GM12878 (cell line): ENCODE data around the gene TRPM3. TPM values are rescaled to one million over a fixed set of nuclear protein-coding genes. Genes with fewer than 3 reads are reported as not detected.

Experiments
- ATAC-seq: fragments of 200-7000 bp; cut with Tn5 transposase; 3 replicates; pipeline ENCODE4 v1.9.1; 2020; ENCODE audit warnings: mild to moderate bottlenecking, moderate library complexity
- BruUV-seq: library from RNA; stranded (reverse); fragments of 400-500 nt; replicated peaks from 2 replicates; lab custom pipeline; 2021; lab: Mats Ljungman, UMichigan
- CTCF ChIA-PET: fragments of 300-600 bp; sonication (Branson Sonifier 250); formaldehyde crosslinking; extraction: SDS; loops from one replicate; lab custom pipeline; 2021; ENCODE audit warnings: inconsistent platforms; lab: Yijun Ruan, JAX
- POLR2A ChIA-PET: fragments of 350-600 bp; formaldehyde crosslinking; extraction: SDS; loops from one replicate; lab custom pipeline; 2021; ENCODE audit warnings: inconsistent platforms; lab: Charles Lee
- RAD21 ChIA-PET: fragments of 300-600 bp; sonication (Branson Sonifier 250); formaldehyde crosslinking; loops from one replicate; lab custom pipeline; 2023; ENCODE audit warnings: antibody characterized with exemption; ENCODE audit not compliant: unreplicated experiment; lab: Charles Lee
- SMC1A ChIA-PET: fragments of 300-600 bp; sonication (Branson Sonifier 250); formaldehyde crosslinking; loops from one replicate; lab custom pipeline; 2023; ENCODE audit not compliant: unreplicated experiment, uncharacterized antibody; lab: Charles Lee
- DNase-seq: peaks from one replicate; pipeline ENCODE4 v3.0.0-alpha.2; 2011; ENCODE audit warnings: low read depth, low spot score
- FAIRE-seq: peaks from 3 replicates; lab custom pipeline; 2011; peaks lifted over from hg19 to GRCh38; lab: Jason Lieb, UNC
- H2AFZ ChIP-seq: 2 replicates; pipeline ENCODE4 v1.6.0; 2011; ENCODE audit warnings: low read depth, low read length, control low read depth; ENCODE audit not compliant: control insufficient read depth
- H3K27ac ChIP-seq: 2 replicates; pipeline ENCODE4 v1.5.1; 2011; ENCODE audit warnings: control low read depth; ENCODE audit not compliant: control insufficient read depth, insufficient read depth
- H3K27me3 ChIP-seq, 2 experiments: replicated peaks in 1 of 2; 2 replicates each; pipeline versions ENCODE4 v1.6.0 to v1.6.1; 2011; ENCODE audit warnings: low read length in 1 of 2; ENCODE audit not compliant: control insufficient read depth in 2 of 2, insufficient read depth in 2 of 2
- H3K36me3 ChIP-seq, 2 experiments: 2 replicates each; pipeline ENCODE4 v1.5.1; 2011; ENCODE audit warnings: low read length in 1 of 2; ENCODE audit not compliant: control insufficient read depth in 2 of 2, insufficient read depth in 2 of 2
- H3K4me1 ChIP-seq: 2 replicates; pipeline ENCODE4 v1.6.1; 2011; ENCODE audit warnings: mild to moderate bottlenecking, low read length, moderate library complexity, mixed read lengths; ENCODE audit not compliant: control insufficient read depth, insufficient read depth
- H3K4me2 ChIP-seq: 2 replicates; pipeline ENCODE4 v1.6.0; 2011; ENCODE audit warnings: control low read depth; ENCODE audit not compliant: control insufficient read depth, insufficient read depth
- H3K4me3 ChIP-seq: fragments of 200-600 bp; sonication (generic); 2 replicates; pipeline ENCODE4 v1.5.1; 2016
- H3K79me2 ChIP-seq: 2 replicates; pipeline ENCODE4 v1.6.0; 2011; ENCODE audit warnings: low read length; ENCODE audit not compliant: control insufficient read depth, insufficient read depth
- H3K9ac ChIP-seq: 2 replicates; pipeline ENCODE4 v1.8.0; 2011; ENCODE audit warnings: low read length, control low read depth, mixed read lengths; ENCODE audit not compliant: control insufficient read depth, insufficient read depth
- H3K9me3 ChIP-seq: replicated peaks from 3 replicates; pipeline ENCODE4 v1.5.1; 2011; ENCODE audit warnings: mild to moderate bottlenecking, low read length; ENCODE audit not compliant: control insufficient read depth, insufficient read depth
- H4K20me1 ChIP-seq: 2 replicates; pipeline ENCODE4 v1.6.0; 2011; ENCODE audit not compliant: control insufficient read depth, insufficient read depth
- DPF2 ChIP-seq: fragments of 450-650 bp; IDR thresholded peaks from 2 replicates; pipeline ENCODE4 v1.6.1; 2017; ENCODE audit warnings: mild to moderate bottlenecking
- ESRRA ChIP-seq: IDR thresholded peaks from 2 replicates; pipeline ENCODE4 v1.6.1; 2012; ENCODE audit warnings: mild to moderate bottlenecking, low read length, improper control_type of control experiment
- NKRF ChIP-seq: fragments of 450-650 bp; conservative IDR thresholded peaks from 2 replicates; pipeline ENCODE4 v1.6.1; 2017; ENCODE audit warnings: mild to moderate bottlenecking, moderate library complexity
- SPI1 ChIP-seq: IDR thresholded peaks from 2 replicates; pipeline ENCODE4 v1.6.1; 2011; ENCODE audit warnings: low read depth, mild to moderate bottlenecking, low read length, moderate library complexity, borderline replicate concordance; ENCODE audit not compliant: insufficient read depth
- STAT1 ChIP-seq: fragments of 450-650 bp; conservative IDR thresholded peaks from 2 replicates; pipeline ENCODE4 v1.6.1; 2014; ENCODE audit warnings: antibody characterized with exemption, mild to moderate bottlenecking
- TBL1XR1 ChIP-seq: IDR thresholded peaks from 2 replicates; pipeline ENCODE4 v1.6.1; 2012; ENCODE audit warnings: low read depth, low read length, improper control_type of control experiment
- WGBS: methylation state at CpG from one replicate; pipeline ENCODE4 v1.1.6; 2016; ENCODE audit warnings: low lambda C conversion rate; ENCODE audit not compliant: insufficient replicate concordance, insufficient coverage; ENCODE audit errors: missing lambda C conversion rate; 5-methylcytosine and 5-hydroxymethylcytosine counted together
- in situ Hi-C: fragments of 300-500 bp; cut with MboI; formaldehyde crosslinking; loops from 9 replicates; pipeline ENCODE4 v1.14.3; 2018; ENCODE audit warnings: mixed read lengths
- intact Hi-C: fragments of 100-400 bp; cut with micrococcal nuclease; formaldehyde crosslinking; loops from one replicate; pipeline ENCODE4 v1.14.2; 2022; ENCODE audit not compliant: unreplicated experiment
- polyA plus RNA-seq, 11 experiments: library from polyadenylated mRNA; depleted of rRNA in 4 of 11; unstranded in 6 of 11; stranded (reverse) in 5 of 11; fragments of >200 nt; fragmentation: Nextera tagmentation in 4 of 11; fragmentation: Illumina TruSeq in 1 of 11; extraction: Ambion mirVana in 4 of 11; extraction: Trizol in 1 of 11; gene quantifications; 1 replicate in 1 of 11; 2 replicates in 10 of 11; pipeline versions ENCODE4 v1.2.1 to v1.2.3, GENCODE V29; 2011 to 2016; ENCODE audit warnings: inconsistent platforms in 2 of 11, missing spikeins in 2 of 11, low read depth in 1 of 11
- total RNA-seq, 4 experiments: library from RNA; depleted of rRNA in 3 of 4; stranded (reverse); fragments of >200 nt in 3 of 4; fragmentation: Illumina TruSeq in 1 of 4; extraction: Trizol in 1 of 4; gene quantifications; 2 replicates each; pipeline versions ENCODE4 v1.2.1 to v1.2.3, GENCODE V29; 2013 to 2021

TRPM3 gene
- total and polyA plus RNA-seq, 10 of the 15 experiments (the other 5 are each of a cell fraction or from before 2014, with no cell fraction given) = not detected

GRCh38 chr9:70954596-70955143 lies 166.8 kb downstream of the TRPM3 start:
- SMC1A ChIA-PET = interaction anchor here (1.3 kb wide), 1 partner anchor 21 kb away, joined by 3 read pairs; no protein-coding TSS in a partner anchor
- WGBS = 7% methylated on average over 8 of the region's 8 CpGs

GRCh38 chr9:70954126-70954525 lies 167.3 kb downstream of the TRPM3 start:
- Histone ChIP-seq H3K27ac (no peak overlapping the region), H3K4me1 (0 out of 2 replicates have a peak, but pooled peaks cover 2% of the 10 kb centered on the region), H3K4me2 (no peak overlapping the region), H2AFZ (no peak overlapping the region), H3K9ac (no peak overlapping the region), H3K4me3 (no peak overlapping the region), H3K27me3 (no peaks in the 10 kb centered on the region), H3K9me3 (no peaks in the 10 kb centered on the region), H3K79me2 (no peaks in the 10 kb centered on the region), H4K20me1 (no peaks in the 10 kb centered on the region), H3K36me3 (no peaks in the 10 kb centered on the region)
- intact Hi-C loops (no loop called here), in situ Hi-C loops (no loop called here)
- ChIA-PET CTCF (no interaction called here), POLR2A (no interaction called here), SMC1A (no interaction called here), RAD21 (no interaction called here)
- WGBS = 0% methylated on average over 1 of the region's 1 CpG
- DNase-seq (no peak), FAIRE-seq (no peak), ATAC-seq (no peak)
- BruUV-seq = no TSS peak
- no peak for TF ChIP-seq ESRRA
- no peak for TF ChIP-seq SPI1
- TF ChIP-seq STAT1 = no peak
- TF ChIP-seq TBL1XR1 = no peak
- no peak for TF ChIP-seq DPF2

More at GRCh38 chr9:70954596-70955143, 166.8 kb downstream of the TRPM3 start:
- in situ Hi-C loops = no loop called here
- intact Hi-C loops = no loop called here
- TF ChIP-seq NKRF = no peak
- DNase-seq = no peak
- FAIRE-seq = no peak
- POLR2A ChIA-PET = no interaction called here
- H4K20me1 ChIP-seq = no peaks in the 10 kb centered on the region
- no peak overlapping the region for H3K4me3 ChIP-seq
- no peaks in the 10 kb centered on the region for H3K79me2 ChIP-seq
- BruUV-seq = no TSS peak
- H3K9ac ChIP-seq = no peak overlapping the region
- CTCF ChIA-PET = interaction anchor here (1.0 kb wide), 1 partner anchor 15 kb away, joined by 3 read pairs; no protein-coding TSS in a partner anchor
- RAD21 ChIA-PET = no interaction called here
- no peaks in the 10 kb centered on the region for H3K36me3 ChIP-seq
- H2AFZ ChIP-seq = no peak overlapping the region
- H3K9me3 ChIP-seq = no peaks in the 10 kb centered on the region
- H3K4me1 ChIP-seq = no peaks in the 10 kb centered on the region
- no peak overlapping the region for H3K27ac ChIP-seq
- no peak overlapping the region for H3K4me2 ChIP-seq
- H3K27me3 ChIP-seq = no peaks in the 10 kb centered on the region
- ATAC-seq = no peak
